Inferior parietal cortex (tissue), 1 donor: Measurements from ENCODE around the gene STARD3.
"Not testable (repeated sequence)": the region's sequence is repeated elsewhere in the genome, so short reads cannot be mapped to it uniquely, and the experiment has no call there.

Experiments
- DNase-seq: peaks from one replicate; pipeline ENCODE4 v3.0.0-alpha.2; 2016; ENCODE audit errors: extremely low spot score

The STARD3 gene

DNA sequence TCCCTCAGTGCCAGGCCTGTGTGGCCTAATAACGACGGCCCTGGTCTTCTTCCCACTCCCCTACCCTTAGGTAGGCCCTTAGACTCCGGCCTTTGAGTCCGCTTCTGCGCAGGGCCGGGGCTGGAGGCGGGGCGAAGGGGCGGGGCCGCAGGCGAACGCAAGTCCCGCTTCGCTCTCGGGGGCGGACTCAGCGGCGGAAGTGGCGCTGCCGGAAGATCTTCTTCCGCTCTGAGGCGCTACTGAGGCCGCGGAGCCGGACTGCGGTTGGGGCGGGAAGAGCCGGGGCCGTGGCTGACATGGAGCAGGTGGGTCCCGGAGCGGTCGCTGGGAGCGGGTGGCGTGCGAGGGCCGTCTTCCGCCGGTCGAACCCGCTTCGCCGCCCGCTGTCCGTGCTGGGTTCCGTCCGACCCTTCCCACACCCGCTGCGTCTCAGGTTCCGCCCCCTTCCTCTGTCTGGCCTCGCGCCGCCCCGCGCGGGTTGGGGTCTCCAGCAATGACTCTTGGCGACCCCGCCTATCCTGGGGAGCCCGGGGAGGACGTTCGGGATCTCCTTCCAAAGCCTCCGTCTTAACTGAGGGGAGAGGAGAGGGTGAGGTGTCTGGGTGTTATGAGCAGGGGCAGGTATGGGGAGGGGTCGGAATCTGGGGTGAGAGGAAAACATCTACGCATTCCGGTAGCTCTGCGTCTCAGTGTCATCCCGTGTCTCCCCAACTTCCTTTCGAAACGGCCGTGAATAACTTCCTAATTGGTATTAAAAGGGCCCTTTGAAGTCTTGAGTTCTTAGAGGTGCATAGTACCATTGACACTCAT is at the start of gene STARD3:
STARD3 (plus strand) TSS at position 218 of the 810 bp plus-strand sequence. CDS start 16,388 bp downstream, outside the sequence.
- peak; percentile 83 for DNase-seq

DNA sequence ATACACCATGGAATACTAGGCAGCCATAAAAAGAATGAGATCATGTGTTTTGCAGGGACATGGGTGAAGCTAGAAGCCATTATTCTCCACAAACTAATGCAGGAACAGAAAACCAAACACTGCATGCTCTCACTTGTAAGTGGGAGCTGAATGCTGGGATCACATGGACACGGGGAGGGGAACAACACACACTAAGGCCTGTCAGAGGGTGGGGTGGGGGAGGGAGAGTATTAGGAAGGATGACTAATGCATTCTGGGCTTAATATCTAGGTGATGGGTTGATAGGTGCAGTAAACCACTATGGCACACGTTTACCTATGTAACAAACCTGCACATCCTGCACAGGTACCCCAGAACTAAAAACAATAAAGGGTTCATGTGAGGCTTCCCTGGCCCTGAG is 46.8 kb upstream of the STARD3 start:
- not testable (repeated sequence) for DNase-seq

GRCh38 chr17:39591958-39592954 is 44.7 kb upstream of the STARD3 start:
- no peak for DNase-seq

DNA sequence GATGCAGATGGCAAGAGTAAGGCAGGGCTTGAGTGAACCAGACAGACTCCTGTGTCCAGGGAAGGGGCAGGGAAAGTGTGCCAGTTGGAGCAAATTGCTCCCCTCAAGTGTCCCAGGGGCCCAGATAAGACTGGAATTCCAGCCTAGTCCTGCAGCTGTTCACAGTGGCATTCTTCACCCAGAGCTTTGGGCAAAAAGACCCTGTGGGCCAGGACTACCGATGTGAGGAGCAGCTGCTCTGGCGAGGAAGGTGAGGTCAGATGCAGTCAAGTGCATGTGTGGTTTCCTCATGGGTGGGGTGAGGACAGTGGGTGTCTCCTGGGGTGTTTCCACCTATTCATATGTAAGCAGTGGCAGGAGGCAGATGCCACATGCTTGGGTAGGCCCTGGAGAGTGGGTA is 43.6 kb upstream of the STARD3 start:
- DNase-seq: no peak

GRCh38 chr17:39595294-39595693 is 41.6 kb upstream of the STARD3 start:
- DNase-seq: no peak

DNA sequence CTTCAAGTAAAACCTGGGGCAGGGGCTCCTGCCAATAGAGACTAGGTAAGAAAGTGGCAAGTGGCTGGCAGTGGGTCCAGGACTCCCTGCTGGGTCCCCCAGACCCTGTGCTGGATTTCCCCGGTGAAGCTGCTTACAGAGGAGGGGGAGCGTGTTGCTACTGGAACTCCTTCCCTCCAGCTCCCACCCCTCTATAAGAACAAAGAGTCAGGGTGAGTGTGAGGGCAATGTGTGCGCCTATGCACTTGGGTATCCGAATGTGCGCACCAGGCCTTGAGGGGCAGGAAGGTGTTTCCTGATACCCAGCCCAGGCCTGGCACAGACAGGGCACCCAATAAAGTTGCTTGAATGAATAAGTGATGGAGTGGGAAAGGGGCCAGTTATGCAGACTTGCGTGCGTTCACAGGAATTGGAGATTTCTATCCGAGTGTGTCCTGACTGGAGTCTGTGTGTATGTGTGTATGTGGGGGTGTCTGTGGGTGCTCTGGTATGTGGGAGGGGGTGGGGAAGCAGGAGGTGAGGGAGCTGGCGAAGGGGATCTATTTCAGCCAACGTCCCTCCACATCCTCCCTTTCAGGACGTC is 40.9 kb upstream of the STARD3 start:
- no peak for DNase-seq

DNA sequence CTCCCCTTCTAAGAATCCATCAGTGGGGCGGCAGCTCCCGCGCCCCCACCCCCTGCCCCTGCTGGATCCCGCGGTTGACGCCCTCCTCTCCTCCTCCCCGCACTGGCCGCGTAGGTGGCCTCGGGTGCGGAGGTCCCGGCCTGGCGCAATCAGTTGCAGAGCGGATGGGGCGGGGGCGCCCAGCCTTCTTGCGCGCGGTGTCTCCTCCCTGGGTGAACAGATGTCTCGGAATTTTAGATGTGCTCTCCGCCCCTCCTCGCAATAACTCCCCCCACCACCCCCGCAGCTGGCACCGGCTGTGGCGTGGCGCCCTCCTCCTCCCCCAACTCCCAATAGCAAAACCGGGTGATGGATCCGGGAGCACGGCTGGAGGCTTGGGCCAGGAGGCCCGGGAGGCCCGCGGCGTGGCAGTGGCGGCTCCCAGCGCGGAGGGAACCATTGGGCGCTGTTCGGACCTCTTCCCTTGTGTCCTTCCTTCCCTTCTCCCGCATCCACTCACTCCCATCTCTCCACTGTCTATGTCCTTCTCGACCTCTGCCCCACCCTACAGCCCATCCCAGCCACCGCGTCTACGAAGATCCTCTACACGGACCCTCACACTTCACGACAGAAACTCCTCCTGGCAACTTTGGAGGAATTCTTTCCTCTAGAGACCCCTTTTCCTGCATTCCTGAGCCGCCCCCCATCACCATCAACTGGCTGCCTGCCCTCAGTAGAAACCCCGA is 40.2 kb upstream of the STARD3 start:
- DNase-seq: no peak

GRCh38 chr17:39597372-39598046 is 39.4 kb upstream of the STARD3 start:
- DNase-seq: no peak

GRCh38 chr17:39598047-39598481 is 38.9 kb upstream of the STARD3 start:
- no peak for DNase-seq

DNA sequence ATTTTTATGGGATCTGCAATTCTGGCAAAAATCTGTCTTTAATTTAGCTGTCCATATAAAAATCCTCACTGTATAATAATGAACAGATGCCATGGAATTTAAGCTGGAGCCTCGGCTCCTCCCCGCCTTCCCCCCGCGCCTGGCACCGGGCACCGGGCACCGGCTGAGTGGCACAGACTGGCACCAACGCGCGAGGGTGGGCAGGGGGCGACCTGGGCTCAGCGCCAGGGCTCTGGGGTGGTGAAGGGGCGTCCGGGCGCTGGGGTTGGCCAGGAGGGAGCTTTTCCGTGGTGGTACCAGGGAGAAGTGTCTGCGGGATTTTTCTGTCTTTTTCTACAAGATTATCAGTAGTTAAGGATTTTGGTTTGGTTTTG is 38.3 kb upstream of the STARD3 start:
- no peak for DNase-seq

- DNase-seq: no peak
Observed at GRCh38 chr17:39599004-39599664, 37.8 kb upstream of the STARD3 start.

GRCh38 chr17:39599665-39600231 is 37.2 kb upstream of the STARD3 start:
- no peak for DNase-seq

- DNase-seq: no peak
Observed at GRCh38 chr17:39600288-39600996, 36.5 kb upstream of the STARD3 start.

- DNase-seq: no peak
Observed at GRCh38 chr17:39600997-39601597, 35.8 kb upstream of the STARD3 start.

GRCh38 chr17:39601758-39602532 is 35.0 kb upstream of the STARD3 start:
- DNase-seq: no peak

DNA sequence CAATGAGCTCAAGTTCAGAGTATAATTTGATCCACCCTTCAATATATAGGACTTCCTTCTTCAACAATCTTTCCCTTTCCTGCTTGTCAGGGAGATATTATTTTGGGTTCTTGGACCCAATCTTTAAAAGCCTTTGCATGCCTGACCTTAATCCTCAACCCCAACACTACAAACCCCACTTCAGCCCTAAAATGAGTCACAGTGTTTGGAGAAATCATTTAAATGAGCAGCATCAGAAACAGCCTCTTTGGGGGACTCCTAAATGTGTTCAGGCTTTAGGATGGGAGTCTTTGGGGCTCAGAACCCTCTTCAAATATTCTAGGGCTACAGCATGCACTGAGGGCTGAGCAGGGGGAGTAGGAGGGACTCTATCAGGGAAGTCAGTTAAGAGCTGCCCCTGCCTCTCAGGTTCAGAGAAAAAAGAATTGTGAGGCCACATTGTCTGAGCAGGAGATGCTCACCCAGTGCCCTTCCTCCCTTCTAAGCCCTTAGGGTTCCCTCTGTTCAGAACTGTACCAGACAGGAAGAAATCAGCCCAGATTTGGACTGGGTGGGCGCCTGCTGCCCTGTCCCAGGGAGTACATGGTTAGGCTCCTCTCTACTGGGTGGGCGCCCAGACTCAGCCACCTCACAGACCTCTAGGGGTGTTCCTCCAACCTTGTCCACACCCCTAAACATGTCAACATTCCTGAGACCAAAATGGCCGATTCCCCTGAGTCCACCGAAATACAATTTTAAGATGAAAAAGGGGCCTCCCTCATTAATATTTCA is 34.2 kb upstream of the STARD3 start:
- no peak for DNase-seq

GRCh38 chr17:39603304-39604016 is 33.5 kb upstream of the STARD3 start:
- no peak for DNase-seq
